Inflammatory macrophage treated with lipopolysaccharide for 1 hour (primary cell): ENCODE results near the gene GTF2F2.

Experiments used
- DNase-seq, 2 donors: peaks; one replicate each; pipeline ENCODE4 v3.0.0-alpha.2; 2020 to 2022

Gene GTF2F2

DNA sequence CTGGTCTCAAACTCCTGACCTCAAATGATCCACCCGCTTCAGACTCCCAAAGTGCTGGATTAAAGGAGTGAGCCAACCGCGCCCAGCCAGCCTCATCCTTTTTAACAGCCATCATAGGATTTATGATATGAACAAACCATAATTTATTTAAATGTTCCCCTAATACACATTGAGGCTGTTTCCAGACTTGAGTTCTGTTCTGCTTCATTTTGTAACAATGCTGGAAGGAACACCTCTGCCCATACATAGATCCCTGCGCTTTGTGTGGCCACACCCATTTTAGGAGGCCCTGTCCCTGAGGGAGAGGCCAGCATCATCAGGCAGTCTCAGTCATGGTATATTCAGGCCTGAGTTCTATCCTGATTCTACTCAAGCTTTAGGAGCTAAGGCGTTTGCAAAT lies 184.8 kb downstream of the GTF2F2 start:
- DNase-seq, result no peak

- no peak for DNase-seq
Measured at GRCh38 chr13:45306966-45307365, 186.7 kb downstream of the GTF2F2 start.

GRCh38 chr13:45310341-45311131 lies 190.2 kb downstream of the GTF2F2 start:
- no peak for DNase-seq

- DNase-seq, result no peak
Measured at GRCh38 chr13:45314822-45315221, 194.5 kb downstream of the GTF2F2 start.

- DNase-seq, result no peak
Measured at GRCh38 chr13:45315520-45316167, 195.3 kb downstream of the GTF2F2 start.

DNA sequence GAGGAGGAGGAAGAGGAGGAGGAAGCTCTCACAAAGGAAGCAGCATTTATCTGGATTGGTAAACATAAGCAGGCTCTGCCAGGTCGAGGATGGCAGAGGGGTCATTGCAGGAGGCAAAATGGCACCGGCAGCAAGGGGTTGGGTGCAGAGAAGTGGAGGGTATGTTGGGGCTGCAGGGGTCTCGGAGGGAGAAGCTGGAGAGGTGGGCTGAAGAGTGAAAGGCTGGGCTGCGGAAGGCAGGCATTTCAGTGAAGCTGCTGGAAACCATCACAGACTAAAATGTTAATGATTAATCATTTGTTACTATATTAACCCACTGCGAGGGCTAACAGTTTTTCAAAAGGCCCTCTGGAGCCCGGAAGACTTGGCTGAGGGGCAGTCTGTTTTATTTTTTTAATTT lies 196.0 kb downstream of the GTF2F2 start:
- DNase-seq, result no peak

GRCh38 chr13:45316996-45317395 lies 196.7 kb downstream of the GTF2F2 start:
- no peak for DNase-seq

GRCh38 chr13:45320876-45321629 lies 200.7 kb downstream of the GTF2F2 start:
- peak; percentile 74 to 80 for DNase-seq

DNA sequence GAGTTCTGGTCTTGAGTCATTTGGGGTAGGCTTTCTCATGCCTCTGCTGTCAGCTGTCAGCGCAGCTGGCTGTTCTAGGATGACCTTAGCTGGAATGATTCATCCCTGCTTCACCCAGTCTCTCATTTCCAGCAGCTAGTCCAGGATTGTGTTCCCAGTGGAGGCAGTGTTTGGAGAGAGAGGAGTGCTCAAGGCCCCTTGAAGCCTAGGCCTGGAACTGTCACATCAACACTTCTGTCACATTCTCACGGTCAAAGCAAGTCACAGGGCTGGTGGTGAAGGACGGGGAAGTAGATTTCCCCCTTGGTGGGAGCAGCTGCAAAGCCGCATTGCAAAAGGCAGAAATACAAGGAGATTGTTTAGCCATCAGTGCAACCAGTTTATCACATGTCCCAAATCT lies 205.5 kb downstream of the GTF2F2 start:
- peak; percentile 49 to 83 for DNase-seq

DNA sequence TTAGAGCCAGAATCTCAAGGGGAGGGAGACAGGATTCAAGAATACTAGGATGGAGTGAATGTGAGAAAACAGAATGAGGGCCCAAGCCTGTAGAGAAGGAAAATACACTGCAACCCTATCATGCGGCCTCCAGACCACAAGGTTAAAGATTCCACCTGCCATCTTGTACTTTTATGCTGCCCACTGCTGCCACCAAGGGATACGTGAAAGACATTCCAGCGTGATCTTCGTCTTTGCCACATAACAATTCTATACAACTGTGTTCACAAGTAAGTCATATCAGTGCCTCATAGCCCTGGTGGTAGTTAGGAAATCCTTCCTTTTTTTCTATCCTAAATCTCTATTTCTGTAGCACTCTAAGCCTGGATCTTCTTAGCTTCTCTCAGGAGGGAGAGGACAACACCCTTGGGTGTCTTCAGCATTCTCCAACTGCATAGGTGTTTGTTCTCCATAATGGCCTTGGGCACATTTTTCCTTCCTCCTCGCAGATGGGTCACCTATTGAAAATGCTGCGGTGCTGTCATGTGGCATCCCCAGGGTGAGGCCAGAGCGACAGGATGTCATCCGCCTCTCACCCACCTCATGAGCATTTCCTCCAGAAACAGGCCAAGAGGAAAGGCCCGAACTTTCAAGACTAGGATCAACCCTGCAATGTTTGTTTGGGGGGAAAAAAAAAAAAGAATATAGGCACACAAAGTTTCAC lies 207.1 kb downstream of the GTF2F2 start:
- DNase-seq, result peak in 1 of 2 donors; percentile 71

GRCh38 chr13:45328661-45329111 lies 208.4 kb downstream of the GTF2F2 start:
- no peak for DNase-seq

DNA sequence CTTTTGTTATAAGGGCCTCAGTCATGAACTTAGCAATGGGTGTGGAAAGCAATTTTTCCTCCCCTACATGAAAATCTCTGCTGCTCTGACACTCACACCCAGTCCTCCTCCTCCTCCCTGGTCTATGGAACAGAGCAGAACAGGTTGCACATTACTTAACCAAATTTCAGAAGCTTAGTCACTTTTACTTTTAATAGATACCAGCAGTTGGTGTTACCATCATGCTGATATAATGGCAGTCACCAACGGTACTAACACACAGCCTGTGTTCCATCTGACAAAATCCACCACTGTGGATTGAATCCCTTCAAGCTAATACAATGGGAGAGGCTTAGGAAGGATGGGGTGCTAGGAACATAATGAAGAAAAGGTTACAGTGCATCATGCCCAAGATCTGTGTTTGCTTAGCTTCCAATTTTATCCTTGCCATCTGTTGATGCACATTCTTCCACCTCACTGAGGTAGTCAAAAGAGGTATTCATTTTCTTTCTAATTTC lies 210.9 kb downstream of the GTF2F2 start:
- no peak for DNase-seq

DNA sequence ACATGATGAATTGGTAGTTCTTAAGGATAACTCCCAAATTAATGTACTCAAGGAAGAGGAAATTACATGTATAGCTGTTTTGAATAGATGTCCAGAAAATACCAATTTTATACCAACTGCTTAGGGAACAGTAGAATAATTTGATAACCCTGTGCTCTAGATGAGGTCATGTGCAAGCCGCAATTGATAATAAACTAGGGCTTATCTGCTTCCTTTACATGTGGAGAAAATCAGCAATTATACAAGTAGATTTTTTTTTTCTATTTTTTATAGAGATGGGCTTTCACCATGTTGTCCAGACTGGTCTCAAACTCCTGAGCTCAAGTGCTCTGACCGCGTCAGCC lies 211.4 kb downstream of the GTF2F2 start:
- DNase-seq, result no peak

DNA sequence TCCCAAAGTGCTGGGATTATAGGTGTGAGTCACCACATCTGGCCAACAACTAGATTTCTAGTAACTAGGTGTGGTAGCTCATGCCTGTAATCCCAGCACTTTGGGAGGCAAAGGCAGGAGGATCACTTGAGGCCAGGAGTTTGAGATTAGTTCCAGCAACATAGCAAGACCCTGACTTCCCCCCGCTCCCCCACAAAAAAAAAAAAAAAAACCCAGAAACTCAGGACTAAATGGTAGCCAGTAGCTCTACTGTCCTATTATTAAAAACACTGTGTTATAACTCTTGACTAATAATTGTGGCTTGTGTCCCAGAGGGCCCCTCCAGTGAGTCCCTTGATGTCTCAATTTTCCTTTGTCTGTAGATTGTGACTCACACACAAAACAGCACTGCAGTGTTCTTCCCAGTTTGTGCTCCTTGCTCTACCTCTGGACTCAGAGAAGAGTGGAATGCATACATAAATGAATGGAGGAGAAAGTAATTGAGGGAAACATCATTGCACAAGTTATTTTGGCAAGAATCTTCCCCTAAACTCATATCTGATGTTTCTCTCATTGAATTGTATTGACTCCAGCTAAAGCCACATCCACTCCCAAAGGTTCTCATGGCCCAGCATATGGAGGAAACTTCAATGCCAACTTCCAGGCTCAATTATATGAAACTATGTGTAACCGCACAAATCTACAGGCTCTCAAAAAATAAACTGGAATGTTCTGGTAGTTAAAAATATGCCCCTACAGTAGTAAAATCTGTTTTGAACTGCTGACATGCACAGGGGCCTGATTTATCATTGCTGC lies 211.9 kb downstream of the GTF2F2 start:
- DNase-seq, result peak; percentile 50 to 55

DNA sequence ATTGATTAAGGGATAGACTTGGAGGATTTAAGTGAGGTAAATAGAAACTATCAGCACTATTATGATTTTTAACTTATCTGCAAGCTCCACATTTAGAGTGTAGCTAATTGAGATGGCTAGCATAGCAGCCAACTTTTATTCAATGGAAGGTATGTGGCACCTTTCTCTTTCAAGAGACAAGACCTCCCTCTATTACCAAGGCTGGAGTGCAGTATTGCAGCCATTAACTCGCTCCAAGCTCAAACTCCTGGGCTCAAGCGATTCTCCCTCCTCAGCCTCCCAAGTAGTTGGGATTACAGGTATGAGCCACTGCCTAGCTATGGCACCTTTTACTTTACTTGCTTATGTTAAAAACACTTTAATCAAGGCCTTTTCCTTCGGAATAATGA lies 212.5 kb downstream of the GTF2F2 start:
- DNase-seq, result no peak

DNA sequence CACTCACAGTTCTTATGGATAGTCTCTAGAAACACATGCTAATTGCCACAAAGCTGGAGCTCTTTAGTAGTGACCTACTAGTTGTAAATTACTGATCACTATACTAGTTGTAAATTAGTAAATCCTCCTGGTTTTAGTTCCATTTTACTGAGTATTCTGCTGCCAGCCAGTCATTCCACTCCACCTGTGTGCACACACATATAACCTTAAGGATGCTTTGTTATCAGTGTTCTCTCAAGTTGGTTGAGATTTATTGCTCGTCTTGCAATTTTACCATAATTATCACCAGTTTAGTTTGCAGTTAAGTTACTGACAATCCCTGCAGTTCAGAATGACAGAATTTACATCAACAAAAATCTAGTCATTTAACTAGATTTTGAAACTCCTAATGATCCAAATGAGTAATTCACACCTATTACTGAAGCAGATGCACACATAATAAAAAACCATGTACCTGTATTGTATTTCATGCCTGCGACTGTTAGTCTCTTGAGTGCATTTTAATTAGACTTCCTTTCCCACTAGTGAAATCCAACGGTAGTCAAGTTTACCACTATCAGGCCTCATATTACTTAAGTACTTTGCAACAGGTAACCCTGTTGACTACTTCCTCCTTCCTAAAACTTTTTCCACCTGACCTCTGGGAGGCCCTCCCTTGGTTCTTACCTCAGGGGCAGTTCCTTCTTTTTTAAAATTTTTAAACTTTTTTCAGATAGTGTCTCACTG lies 213.1 kb downstream of the GTF2F2 start:
- DNase-seq, result no peak
